PC-3 (cell line): ENCODE data around the gene ZNF628.

Source experiments
- CTCF ChIP-seq: fragments of 300-600 bp; sonication (generic); conservative IDR thresholded peaks from 2 replicates; pipeline ENCODE4 v1.5.1; 2017; ENCODE audit warnings: antibody characterized with exemption, low read depth, mild to moderate bottlenecking, low read length
- EZH2 ChIP-seq: fragments of 300-600 bp; sonication (generic); IDR thresholded peaks from one replicate; pipeline ENCODE4 v1.6.1; 2017; ENCODE audit warnings: antibody characterized with exemption, mild to moderate bottlenecking, low read length; ENCODE audit not compliant: unreplicated experiment
- EZH2phosphoT487 ChIP-seq: fragments of 300-600 bp; sonication (generic); IDR thresholded peaks from 2 replicates; pipeline ENCODE4 v1.6.1; 2018; ENCODE audit warnings: mild to moderate bottlenecking, antibody characterized with exemption, low read length, borderline replicate concordance

GRCh38 chr19:55446060-55446459, 30.4 kb upstream of the ZNF628 start:
- TF ChIP-seq CTCF (no peak), EZH2phosphoT487 (no peak), EZH2 (no peak)
